Testis (tissue), 3 donors: Measurements from ENCODE around the gene DGKZ. TPM values are rescaled to one million over a fixed set of nuclear protein-coding genes. Genes with fewer than 3 reads are reported as not detected.

ENCODE experiments used
- DNase-seq: peaks from one replicate; pipeline ENCODE4 v3.0.0-alpha.2; 2019
- H3K27ac ChIP-seq, 2 donors: fragments of 200-600 bp; sonication (generic); one replicate each; pipeline ENCODE4 v1.5.1; 2019
- H3K27me3 ChIP-seq: fragments of 200-600 bp; sonication (generic); one replicate; pipeline ENCODE4 v1.5.1; 2019
- H3K36me3 ChIP-seq: fragments of 200-600 bp; sonication (generic); one replicate; pipeline ENCODE4 v1.5.1; 2017; ENCODE audit warnings: low read depth; ENCODE audit errors: missing control alignments
- H3K4me1 ChIP-seq: fragments of 200-600 bp; sonication (generic); one replicate; pipeline ENCODE4 v1.5.1; 2019
- H3K4me3 ChIP-seq, 2 donors: fragments of 200-600 bp; sonication (generic); one replicate each; pipeline ENCODE4 v1.5.1; 2017 to 2019
- H3K9me3 ChIP-seq: fragments of 200-600 bp; sonication (generic); one replicate; pipeline ENCODE4 v1.5.1; 2017
- POLR2A ChIP-seq: fragments of 450-650 bp; IDR thresholded peaks from one replicate; pipeline ENCODE4 v1.6.1; 2017; ENCODE audit warnings: antibody characterized with exemption, mild to moderate bottlenecking, moderate library complexity
- WGBS, 2 donors: methylation state at CpG; one replicate each; pipeline ENCODE4 v1.1.5; 2018; 5-methylcytosine and 5-hydroxymethylcytosine counted together
- intact Hi-C: fragments of 100-400 bp; cut with DNase I; formaldehyde crosslinking; loops from one replicate; pipeline ENCODE4 v1.15.1; 2023; ENCODE audit warnings: low total_unique reads
- polyA plus RNA-seq: library from polyadenylated mRNA; stranded (reverse); fragments of 350-450 nt; fragmentation: Illumina TruSeq; extraction: RNeasy Lipid Tissue Mini Kit (QIAGEN cat#74804); gene quantifications from one replicate; pipeline ENCODE4 v1.2.3, GENCODE V29; 2014; ENCODE audit warnings: low read depth, low replicate concordance; ENCODE audit not compliant: insufficient read depth
- total RNA-seq, 2 donors: library from RNA; depleted of rRNA; stranded (reverse); fragments of >200 nt; gene quantifications; one replicate each; pipeline ENCODE4 v1.2.3, GENCODE V29; 2016
- TF ChIP-seq, protein P1 (sequence below), 3 experiments: fragments of 450-650 bp in 2 of 3; fragments of 200-600 bp in 1 of 3; sonication (generic) in 1 of 3; IDR thresholded peaks; one replicate each; pipeline ENCODE4 v1.5.1; 2016 to 2019; ENCODE audit warnings: antibody characterized with exemption in 3 of 3, mild to moderate bottlenecking in 2 of 3, moderate library complexity in 1 of 3

Gene DGKZ
- total and polyA plus RNA-seq, 3 donors from 2014 or later, result 33.8 to 104 (median 67.2) TPM

GRCh38 chr11:46410021-46410420, 62.8 kb downstream of the DGKZ start:
- H3K27ac ChIP-seq, result no peak overlapping the region
- H3K27me3 ChIP-seq, result no peaks in the 10 kb centered on the region
- DNase-seq, result no peak
- H3K9me3 ChIP-seq, result no peaks in the 10 kb centered on the region
- no peak overlapping the region for H3K4me3 ChIP-seq
- 87 to 95% methylated on average over 5 of the region's 5 CpGs for WGBS, 2 donors
- no peaks in the 10 kb centered on the region for H3K36me3 ChIP-seq
- intact Hi-C loops, result no loop called here
- H3K4me1 ChIP-seq, result no peaks in the 10 kb centered on the region
- TF ChIP-seq, protein P1, sequence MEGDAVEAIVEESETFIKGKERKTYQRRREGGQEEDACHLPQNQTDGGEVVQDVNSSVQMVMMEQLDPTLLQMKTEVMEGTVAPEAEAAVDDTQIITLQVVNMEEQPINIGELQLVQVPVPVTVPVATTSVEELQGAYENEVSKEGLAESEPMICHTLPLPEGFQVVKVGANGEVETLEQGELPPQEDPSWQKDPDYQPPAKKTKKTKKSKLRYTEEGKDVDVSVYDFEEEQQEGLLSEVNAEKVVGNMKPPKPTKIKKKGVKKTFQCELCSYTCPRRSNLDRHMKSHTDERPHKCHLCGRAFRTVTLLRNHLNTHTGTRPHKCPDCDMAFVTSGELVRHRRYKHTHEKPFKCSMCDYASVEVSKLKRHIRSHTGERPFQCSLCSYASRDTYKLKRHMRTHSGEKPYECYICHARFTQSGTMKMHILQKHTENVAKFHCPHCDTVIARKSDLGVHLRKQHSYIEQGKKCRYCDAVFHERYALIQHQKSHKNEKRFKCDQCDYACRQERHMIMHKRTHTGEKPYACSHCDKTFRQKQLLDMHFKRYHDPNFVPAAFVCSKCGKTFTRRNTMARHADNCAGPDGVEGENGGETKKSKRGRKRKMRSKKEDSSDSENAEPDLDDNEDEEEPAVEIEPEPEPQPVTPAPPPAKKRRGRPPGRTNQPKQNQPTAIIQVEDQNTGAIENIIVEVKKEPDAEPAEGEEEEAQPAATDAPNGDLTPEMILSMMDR (IDR thresholded peaks at IDR 0.05), result no peak

- no peak for DNase-seq
- intact Hi-C loops, result no loop called here
Measured at GRCh38 chr11:46413760-46414465, 66.7 kb downstream of the DGKZ start.

GRCh38 chr11:46414466-46414796, 67.2 kb downstream of the DGKZ start:
- Histone ChIP-seq H3K4me3 (no peak overlapping the region), H3K27me3 (no peaks in the 10 kb centered on the region), H3K36me3 (no peaks in the 10 kb centered on the region), H3K9me3 (no peaks in the 10 kb centered on the region), H3K4me1 (no peaks in the 10 kb centered on the region), H3K27ac (no peak overlapping the region)
- WGBS, 2 donors, result 82 to 84% methylated on average over 4 to 5 of the region's 5 CpGs
- TF ChIP-seq POLR2A, result no peak
- TF ChIP-seq, protein P1 (IDR thresholded peaks at IDR 0.05), result no peak
- intact Hi-C loops, result no loop called here
- DNase-seq, result no peak

More at GRCh38 chr11:46413760-46414465, 66.7 kb downstream of the DGKZ start:
- Histone ChIP-seq H3K4me3 (no peak overlapping the region), H3K27ac (no peak overlapping the region), H3K36me3 (no peaks in the 10 kb centered on the region), H3K4me1 (no peaks in the 10 kb centered on the region), H3K9me3 (no peaks in the 10 kb centered on the region), H3K27me3 (no peaks in the 10 kb centered on the region)
- 89% methylated on average over 9 of the region's 9 CpGs for WGBS, 2 donors
- no peak for TF ChIP-seq POLR2A
- TF ChIP-seq, protein P1 (IDR thresholded peaks at IDR 0.05), result no peak

- intact Hi-C loops, result no loop called here
- whole genome bisulfite sequencing, 2 donors, result 61 to 63% methylated on average over 3 of the region's 3 CpGs
Measured at GRCh38 chr11:46414879-46415278, 67.6 kb downstream of the DGKZ start.

More at GRCh38 chr11:46414879-46415278, 67.6 kb downstream of the DGKZ start:
- Histone ChIP-seq H3K9me3 (no peaks in the 10 kb centered on the region), H3K27ac (no peak overlapping the region), H3K36me3 (no peaks in the 10 kb centered on the region), H3K4me1 (no peaks in the 10 kb centered on the region), H3K4me3 (no peak overlapping the region), H3K27me3 (no peaks in the 10 kb centered on the region)
- DNase-seq, result no peak
- TF ChIP-seq, protein P1 (IDR thresholded peaks at IDR 0.05), result no peak
- no peak for TF ChIP-seq POLR2A
